Lower lobe of right lung (tissue), 2 donors: ENCODE data around the gene LSMEM2. TPM values are rescaled to one million over a fixed set of nuclear protein-coding genes. Genes with fewer than 3 reads are reported as not detected.

Experiments used
- ATAC-seq, 2 donors: fragments of 200-7000 bp; cut with Tn5 transposase; one replicate each; pipeline ENCODE4 v1.9.1; 2020 to 2022; ENCODE audit warnings: mild to moderate bottlenecking in 2 of 2, moderate library complexity in 2 of 2
- DNase-seq: peaks from one replicate; pipeline ENCODE4 v3.0.0-alpha.2; 2020
- H3K27ac ChIP-seq: fragments of 200-600 bp; one replicate; pipeline ENCODE4 v1.8.0; 2022
- H3K27me3 ChIP-seq: fragments of 200-600 bp; one replicate; pipeline ENCODE4 v1.8.0; 2022; ENCODE audit warnings: low read depth
- H3K36me3 ChIP-seq: fragments of 200-600 bp; one replicate; pipeline ENCODE4 v1.8.0; 2022; ENCODE audit warnings: mild to moderate bottlenecking
- H3K4me1 ChIP-seq: fragments of 200-600 bp; one replicate; pipeline ENCODE4 v1.8.0; 2022
- H3K4me3 ChIP-seq: fragments of 200-600 bp; one replicate; pipeline ENCODE4 v1.8.0; 2022; ENCODE audit warnings: mild to moderate bottlenecking
- H3K9me3 ChIP-seq: fragments of 200-600 bp; one replicate; pipeline ENCODE4 v1.8.0; 2022
- CTCF ChIP-seq: fragments of 200-600 bp; IDR thresholded peaks from one replicate; pipeline ENCODE4 v1.8.0; 2022; ENCODE audit warnings: antibody characterized with exemption, mild to moderate bottlenecking
- intact Hi-C: fragments of 100-400 bp; cut with DNase I; formaldehyde crosslinking; loops from one replicate; pipeline ENCODE4 v1.11.0; 2022
- total RNA-seq: library from RNA; stranded (reverse); fragmentation: NEBNext Ultra II Directional; extraction: Animal tissue kit (Norgen Biotek cat#: 25700); gene quantifications from one replicate; pipeline ENCODE4 v1.2.1, GENCODE V29; 2021
- donor health status: DM: no; HTN: yes; CAD: no; lungs with severe emphysema.

Gene LSMEM2
- total RNA-seq, 1 donor from 2014 or later: not detected

DNA sequence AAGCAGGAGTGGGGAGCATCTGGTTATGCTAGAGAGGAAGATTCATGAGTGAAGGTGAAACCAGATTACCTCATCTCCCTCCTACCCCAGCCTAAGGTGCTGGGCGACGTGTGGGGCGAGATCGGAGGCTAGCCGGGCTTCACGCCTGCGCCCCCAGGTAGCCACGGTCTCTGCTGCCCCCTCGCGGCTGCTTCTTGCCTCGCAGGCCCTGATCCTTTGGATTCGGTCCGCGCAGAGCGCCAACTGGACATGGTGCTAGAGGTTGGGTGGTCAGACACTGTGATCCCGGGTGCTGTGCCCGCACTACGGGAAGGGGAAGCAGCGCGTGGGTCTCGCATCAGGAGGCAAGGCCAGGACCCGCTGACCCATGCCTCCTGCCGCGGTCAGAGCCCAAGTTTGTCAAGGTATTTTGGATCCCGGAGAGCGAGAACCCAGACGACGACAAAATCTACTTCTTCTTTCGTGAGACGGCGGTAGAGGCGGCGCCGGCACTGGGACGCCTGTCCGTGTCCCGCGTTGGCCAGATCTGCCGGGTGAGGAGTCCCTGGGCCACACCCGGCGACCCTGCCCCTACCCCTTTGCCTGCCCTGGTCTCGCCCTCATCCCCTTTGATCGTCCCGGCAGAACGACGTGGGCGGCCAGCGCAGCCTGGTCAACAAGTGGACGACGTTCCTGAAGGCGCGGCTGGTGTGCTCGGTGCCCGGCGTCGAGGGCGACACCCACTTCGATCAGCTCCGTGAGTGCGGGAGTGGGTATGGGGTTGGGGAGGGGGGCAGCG lies 5.8 kb upstream of the LSMEM2 start:
- intact Hi-C loops: no loop called here
- Histone ChIP-seq H3K4me1 (peaks cover 54% of the 10 kb centered on the region), H3K27me3 (peaks cover 23% of the 10 kb centered on the region), H3K36me3 (peaks cover 2% of the 10 kb centered on the region), H3K27ac (peak overlapping the region; percentile 38), H3K4me3 (peak overlapping the region; percentile 45), H3K9me3 (no peaks in the 10 kb centered on the region)
- ATAC-seq (peak; percentile 68 to 82), DNase-seq (peak; percentile 92)
- peak; percentile 99 for TF ChIP-seq CTCF

- intact Hi-C loops: no loop called here
- peak overlapping the region; percentile 45 for H3K4me3 ChIP-seq
- peaks cover 48% of the 10 kb centered on the region for H3K4me1 ChIP-seq
- peaks cover 4% of the 10 kb centered on the region for H3K36me3 ChIP-seq
- peak overlapping the region; percentile 38 for H3K27ac ChIP-seq
- peaks cover 23% of the 10 kb centered on the region for H3K27me3 ChIP-seq
- no peak for DNase-seq
- no peak for ATAC-seq
- H3K9me3 ChIP-seq: no peaks in the 10 kb centered on the region
- TF ChIP-seq CTCF: no peak
Observed at GRCh38 chr3:50273689-50274065, 5.2 kb upstream of the LSMEM2 start.

DNA sequence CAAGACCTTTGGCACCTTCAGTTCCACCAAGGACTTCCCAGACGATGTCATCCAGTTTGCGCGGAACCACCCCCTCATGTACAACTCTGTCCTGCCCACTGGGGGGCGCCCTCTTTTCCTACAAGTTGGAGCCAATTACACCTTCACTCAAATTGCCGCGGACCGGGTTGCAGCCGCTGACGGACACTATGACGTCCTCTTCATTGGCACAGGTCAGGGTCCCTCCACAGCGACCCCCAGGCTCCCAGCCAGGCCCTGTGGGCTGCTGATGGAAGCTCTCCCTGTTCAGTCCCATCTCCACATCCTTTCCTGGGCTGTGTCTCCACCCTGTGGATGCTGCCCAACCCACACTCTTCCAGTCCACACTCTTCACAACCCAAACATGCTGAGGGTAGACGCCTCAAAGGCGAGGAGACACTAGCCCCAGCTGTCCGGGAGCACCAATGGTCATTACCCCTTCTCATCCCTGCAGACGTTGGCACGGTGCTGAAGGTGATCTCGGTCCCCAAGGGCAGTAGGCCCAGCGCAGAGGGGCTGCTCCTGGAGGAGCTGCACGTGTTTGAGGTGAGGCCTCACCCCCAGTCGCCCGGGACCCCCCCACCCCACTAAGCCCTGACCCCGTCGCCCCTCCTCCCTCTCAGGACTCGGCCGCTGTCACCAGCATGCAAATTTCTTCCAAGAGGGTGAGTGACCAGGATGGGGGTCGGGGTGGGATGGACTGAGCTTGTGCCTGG lies 4.3 kb upstream of the LSMEM2 start:
- DNase-seq (peak; percentile 83), ATAC-seq (peak; percentile 52 to 62)
- intact Hi-C loops: no loop called here
- H3K4me1 ChIP-seq: peaks cover 40% of the 10 kb centered on the region
- peaks cover 23% of the 10 kb centered on the region for H3K27me3 ChIP-seq
- no peaks in the 10 kb centered on the region for H3K9me3 ChIP-seq
- H3K27ac ChIP-seq: no peak overlapping the region
- H3K4me3 ChIP-seq: no peak overlapping the region
- peak; percentile 71 for TF ChIP-seq CTCF
- H3K36me3 ChIP-seq: peaks cover 4% of the 10 kb centered on the region

GRCh38 chr3:50275141-50275995 lies 3.5 kb upstream of the LSMEM2 start:
- Histone ChIP-seq H3K36me3 (peaks cover 4% of the 10 kb centered on the region), H3K27me3 (peaks cover 23% of the 10 kb centered on the region), H3K27ac (no peak overlapping the region), H3K4me1 (peaks cover 32% of the 10 kb centered on the region), H3K9me3 (no peaks in the 10 kb centered on the region), H3K4me3 (no peak overlapping the region)
- ATAC-seq (no peak), DNase-seq (no peak)
- intact Hi-C loops: no loop called here
- TF ChIP-seq CTCF: no peak

- no peak for TF ChIP-seq CTCF
- DNase-seq: no peak
- H3K36me3 ChIP-seq: peaks cover 4% of the 10 kb centered on the region
- H3K27ac ChIP-seq: no peak overlapping the region
- intact Hi-C loops: no loop called here
- H3K27me3 ChIP-seq: peaks cover 23% of the 10 kb centered on the region
- H3K4me1 ChIP-seq: peaks cover 30% of the 10 kb centered on the region
- no peaks in the 10 kb centered on the region for H3K9me3 ChIP-seq
- ATAC-seq: no peak
- no peak overlapping the region for H3K4me3 ChIP-seq
Observed at GRCh38 chr3:50275996-50276761, 2.7 kb upstream of the LSMEM2 start.
